ENCODE data around the gene ANKRD23. TPM values are rescaled to one million over a fixed set of nuclear protein-coding genes. Genes with fewer than 3 reads are reported as not detected.

Gene ANKRD23
- total and polyA plus RNA-seq, 7 donors: 0.69 to 5.5 (median 3.8) TPM; not detected in 1

DNA sequence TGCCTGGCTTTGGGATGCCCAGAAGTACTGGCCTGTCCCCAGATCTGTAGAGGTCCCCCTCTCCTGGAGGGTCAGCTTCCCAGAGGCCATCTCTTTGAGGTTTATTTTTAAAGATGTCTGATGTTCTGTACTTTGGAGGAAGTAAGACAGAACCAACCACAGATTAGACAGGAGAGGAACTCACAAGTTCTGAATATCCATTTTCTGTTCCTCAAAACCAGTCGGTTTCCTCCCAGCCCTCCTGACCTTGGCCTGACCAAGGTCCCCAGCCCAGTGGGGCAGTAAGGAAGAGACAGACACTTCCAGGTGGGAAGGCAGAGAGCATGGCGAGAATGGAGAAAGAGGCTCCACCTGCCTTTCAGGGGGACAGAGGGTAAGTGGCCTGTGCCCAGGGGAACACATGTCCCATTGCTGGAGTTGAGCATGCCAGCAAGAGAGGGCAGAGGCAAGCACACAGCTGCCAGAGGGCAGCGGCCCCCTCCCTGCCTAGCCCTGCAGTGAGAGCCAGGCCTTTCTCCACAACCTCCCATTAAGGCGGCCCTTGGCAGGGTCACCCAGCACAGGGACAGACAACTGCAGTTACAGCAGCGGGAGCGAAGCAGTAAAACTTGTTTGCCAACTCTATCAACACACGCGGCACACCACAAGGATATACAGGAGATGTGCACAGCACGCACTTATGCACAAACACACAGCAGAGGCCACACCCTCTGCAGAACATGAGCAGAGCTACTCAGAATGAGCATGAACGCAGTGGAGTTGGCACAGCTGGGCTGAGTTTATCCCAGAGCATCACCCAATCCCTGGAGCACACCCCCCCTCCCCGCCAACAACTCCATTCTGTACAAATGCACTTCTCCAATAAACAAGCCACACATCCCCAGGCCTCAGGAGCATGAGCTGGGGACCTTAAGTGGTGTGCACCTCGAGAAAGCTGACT is 44.5 kb upstream of the ANKRD23 start:
- intact Hi-C loops (cut with DNase I): no loop called here
- 9 to 49% methylated on average over 12 of the region's 12 CpGs for WGBS, 2 donors
- peak overlapping the region; percentile 75 to 91 (median 88) for H3K27ac ChIP-seq
- TF ChIP-seq POLR2A (IDR thresholded peaks at IDR 0.05): no peak
- peak in 3 of 4 donors; percentile 12 to 52 (median 46) for TF ChIP-seq POLR2AphosphoS5 (IDR thresholded peaks at IDR 0.05)
- no peak for TF ChIP-seq EP300 (IDR thresholded peaks at IDR 0.05)
- H3K4me3 ChIP-seq: peak overlapping the region in 3 of 4 donors; percentile 35 to 37 (median 37)
- H3K27me3 ChIP-seq: no peaks in the 10 kb centered on the region
- peaks cover 0 to 78% (median 72%) of the 10 kb centered on the region in 4 donors for H3K4me1 ChIP-seq
- peak; percentile 79 for DNase-seq
- H3K9me3 ChIP-seq: no peaks in the 10 kb centered on the region
- H3K36me3 ChIP-seq: no peaks in the 10 kb centered on the region

DNA sequence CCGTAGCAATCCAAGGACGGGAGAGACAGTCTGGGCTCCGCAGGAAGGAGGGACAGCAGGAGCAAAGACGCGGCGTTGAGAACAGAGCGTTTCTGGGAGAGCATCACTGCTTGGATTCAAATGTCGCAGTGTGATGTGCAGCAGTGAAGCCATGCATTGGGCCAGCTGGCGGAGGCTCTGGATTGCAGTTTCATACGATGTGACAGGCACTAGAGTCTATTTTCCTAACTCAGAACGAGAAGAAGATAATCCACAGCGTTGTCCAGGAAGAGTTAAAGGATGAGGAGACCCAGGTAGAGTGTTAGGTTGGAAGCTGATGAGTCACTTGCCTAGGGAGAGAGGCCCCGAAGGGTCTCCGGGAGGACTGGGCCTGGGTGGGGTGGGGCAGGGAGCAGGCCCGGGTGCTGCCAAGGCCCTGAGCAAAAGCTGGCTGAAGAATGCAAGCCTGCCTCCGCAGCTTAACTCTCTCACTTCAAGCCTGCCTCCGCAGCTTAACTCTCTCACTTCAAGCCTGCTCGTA is 43.7 kb upstream of the ANKRD23 start:
- Histone ChIP-seq H3K4me3 (peak overlapping the region in 3 of 4 donors; percentile 35 to 37 (median 37)), H3K36me3 (no peaks in the 10 kb centered on the region), H3K27ac (peak overlapping the region; percentile 75 to 91 (median 88)), H3K9me3 (no peaks in the 10 kb centered on the region), H3K27me3 (no peaks in the 10 kb centered on the region), H3K4me1 (peaks cover 0 to 70% (median 65%) of the 10 kb centered on the region in 4 donors)
- intact Hi-C loops (cut with DNase I): loop anchor here (1.0 kb wide), 2 partner anchors 16 to 20 kb away; no protein-coding TSS in a partner anchor
- TF ChIP-seq POLR2AphosphoS5 (IDR thresholded peaks at IDR 0.05): peak; percentile 39 to 75 (median 72)
- no peak for TF ChIP-seq POLR2A (IDR thresholded peaks at IDR 0.05)
- peak; percentile 90 for DNase-seq
- WGBS, 2 donors: 66 to 71% methylated on average over 18 of the region's 18 CpGs

DNA sequence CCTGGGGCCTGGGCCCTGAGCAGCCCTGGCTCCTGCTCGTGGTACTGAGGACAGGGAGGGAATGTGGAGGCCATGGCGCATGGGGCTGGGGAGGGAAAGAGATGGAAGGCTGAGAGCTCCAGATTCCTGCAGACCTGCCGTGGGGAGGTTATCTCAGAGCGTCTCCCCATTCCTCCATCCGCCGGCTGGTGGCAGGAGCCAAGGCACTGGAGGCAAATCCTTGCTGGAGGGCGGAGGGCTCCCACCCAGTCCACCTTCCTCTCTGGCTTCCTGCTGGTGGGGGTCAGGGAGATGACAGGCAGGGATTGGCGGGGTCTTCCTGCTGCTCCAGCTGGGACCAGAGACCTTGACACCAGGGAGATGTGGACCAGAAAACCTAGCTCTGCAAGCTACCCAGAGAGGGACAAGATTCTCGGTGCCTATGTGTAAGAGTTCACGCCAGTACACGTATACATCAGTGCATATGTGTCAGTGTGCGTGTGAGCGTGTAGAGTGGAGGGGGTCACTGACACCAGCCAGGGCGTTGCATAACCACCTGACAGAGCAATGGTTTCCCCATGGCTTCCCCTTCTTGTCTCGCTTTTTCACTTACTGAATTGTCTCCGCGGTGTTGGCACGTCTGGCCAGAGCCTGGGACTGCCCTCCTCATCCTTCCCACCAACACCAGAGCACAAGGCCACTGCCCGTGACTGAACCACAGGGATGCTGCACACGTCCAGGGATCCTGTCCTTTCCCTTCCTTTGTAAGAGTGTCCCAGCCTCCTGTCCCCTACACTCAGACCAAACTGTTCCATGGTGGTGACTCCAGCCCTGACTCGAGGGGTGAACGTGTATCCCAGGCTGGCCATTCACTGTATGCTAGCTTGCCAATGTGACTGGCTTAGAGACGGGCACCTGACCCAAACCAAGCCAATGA is 41.9 kb upstream of the ANKRD23 start:
- Histone ChIP-seq H3K27me3 (no peaks in the 10 kb centered on the region), H3K36me3 (no peaks in the 10 kb centered on the region), H3K4me3 (no peak overlapping the region), H3K4me1 (peaks cover 0 to 51% (median 47%) of the 10 kb centered on the region in 4 donors), H3K27ac (peak overlapping the region; percentile 75 to 91 (median 88)), H3K9me3 (no peaks in the 10 kb centered on the region)
- DNase-seq: no peak
- 91 to 93% methylated on average over 23 of the region's 23 CpGs for WGBS, 2 donors
- intact Hi-C loops (cut with DNase I): no loop called here
- TF ChIP-seq, protein P1, sequence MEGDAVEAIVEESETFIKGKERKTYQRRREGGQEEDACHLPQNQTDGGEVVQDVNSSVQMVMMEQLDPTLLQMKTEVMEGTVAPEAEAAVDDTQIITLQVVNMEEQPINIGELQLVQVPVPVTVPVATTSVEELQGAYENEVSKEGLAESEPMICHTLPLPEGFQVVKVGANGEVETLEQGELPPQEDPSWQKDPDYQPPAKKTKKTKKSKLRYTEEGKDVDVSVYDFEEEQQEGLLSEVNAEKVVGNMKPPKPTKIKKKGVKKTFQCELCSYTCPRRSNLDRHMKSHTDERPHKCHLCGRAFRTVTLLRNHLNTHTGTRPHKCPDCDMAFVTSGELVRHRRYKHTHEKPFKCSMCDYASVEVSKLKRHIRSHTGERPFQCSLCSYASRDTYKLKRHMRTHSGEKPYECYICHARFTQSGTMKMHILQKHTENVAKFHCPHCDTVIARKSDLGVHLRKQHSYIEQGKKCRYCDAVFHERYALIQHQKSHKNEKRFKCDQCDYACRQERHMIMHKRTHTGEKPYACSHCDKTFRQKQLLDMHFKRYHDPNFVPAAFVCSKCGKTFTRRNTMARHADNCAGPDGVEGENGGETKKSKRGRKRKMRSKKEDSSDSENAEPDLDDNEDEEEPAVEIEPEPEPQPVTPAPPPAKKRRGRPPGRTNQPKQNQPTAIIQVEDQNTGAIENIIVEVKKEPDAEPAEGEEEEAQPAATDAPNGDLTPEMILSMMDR (IDR thresholded peaks at IDR 0.05): no peak
- TF ChIP-seq POLR2A (IDR thresholded peaks at IDR 0.05) (no peak), EP300 (IDR thresholded peaks at IDR 0.05) (no peak), POLR2AphosphoS5 (IDR thresholded peaks at IDR 0.05) (no peak)

DNA sequence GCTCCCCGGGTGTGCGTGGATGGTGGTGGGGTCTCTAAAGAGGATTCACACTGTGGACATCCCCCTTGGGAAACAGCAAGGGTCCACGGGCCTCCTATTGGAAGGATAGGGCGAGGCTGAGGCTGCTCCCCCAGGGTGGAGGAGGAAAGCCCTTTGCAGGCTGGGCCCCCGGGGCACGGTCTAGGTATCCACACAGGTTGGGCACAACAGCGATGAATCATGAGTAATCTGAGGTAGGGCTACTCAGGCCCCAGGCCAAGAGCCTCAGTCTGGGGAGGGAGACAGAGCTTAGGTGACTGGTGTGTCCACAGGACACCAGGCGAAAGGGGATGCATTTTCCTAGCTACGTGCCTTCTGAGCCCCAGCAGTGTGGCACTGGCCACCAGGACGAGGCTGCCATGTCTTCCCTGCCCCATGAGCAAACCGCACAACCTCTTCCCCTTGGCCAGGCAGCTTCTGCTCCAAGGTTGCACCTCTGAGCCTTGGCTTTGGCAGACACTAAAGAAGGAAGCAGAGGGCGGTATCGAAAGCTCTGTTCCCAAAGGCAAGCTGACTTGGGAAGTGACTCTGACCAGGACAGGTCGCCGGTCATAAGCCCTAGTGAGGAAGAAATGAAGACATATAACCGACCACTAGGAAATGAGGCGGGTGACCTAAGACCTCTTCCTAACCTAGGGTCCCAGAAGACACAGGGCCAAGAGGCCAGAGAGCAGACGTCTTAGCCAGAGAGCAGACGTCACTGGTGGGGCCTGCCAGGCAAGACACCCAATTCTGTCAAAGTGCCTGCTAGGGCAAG is 40.7 kb upstream of the ANKRD23 start:
- Histone ChIP-seq H3K4me1 (peaks cover 0 to 46% (median 38%) of the 10 kb centered on the region in 4 donors), H3K36me3 (no peaks in the 10 kb centered on the region), H3K27me3 (no peaks in the 10 kb centered on the region), H3K27ac (peak overlapping the region in 3 of 4 donors; percentile 87 to 91 (median 89)), H3K9me3 (no peaks in the 10 kb centered on the region), H3K4me3 (no peak overlapping the region)
- no peak for TF ChIP-seq POLR2AphosphoS5 (IDR thresholded peaks at IDR 0.05)
- no peak for TF ChIP-seq POLR2A (IDR thresholded peaks at IDR 0.05)
- TF ChIP-seq, protein P1 (IDR thresholded peaks at IDR 0.05): no peak
- no peak for TF ChIP-seq EP300 (IDR thresholded peaks at IDR 0.05)
- WGBS, 2 donors: 89 to 91% methylated on average over 19 of the region's 19 CpGs
- intact Hi-C loops (cut with DNase I): no loop called here
- no peak for DNase-seq

DNA sequence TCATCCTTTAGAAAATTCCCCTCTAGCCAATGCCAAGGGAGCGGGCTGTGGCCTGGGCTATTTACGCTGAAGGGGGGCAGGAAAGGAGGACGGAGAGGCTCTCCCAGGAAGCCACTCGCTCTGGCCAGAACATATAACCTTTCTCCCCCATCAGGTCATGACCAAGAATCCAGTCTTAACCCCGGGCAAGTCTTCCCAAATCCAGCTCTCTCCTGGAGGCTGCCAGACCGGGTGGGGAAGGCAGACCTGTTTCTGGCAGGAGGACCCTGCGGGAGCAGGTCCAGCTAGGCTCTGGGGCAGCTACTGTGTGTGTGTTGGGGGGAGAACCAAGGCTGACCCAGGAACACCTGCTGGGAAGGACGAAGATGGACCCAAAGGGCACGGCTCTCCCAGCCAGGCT is 39.5 kb upstream of the ANKRD23 start:
- intact Hi-C loops (cut with DNase I): no loop called here
- H3K36me3 ChIP-seq: no peaks in the 10 kb centered on the region
- peaks cover 0 to 36% (median 27%) of the 10 kb centered on the region in 4 donors for H3K4me1 ChIP-seq
- H3K27ac ChIP-seq: no peak overlapping the region
- H3K4me3 ChIP-seq: no peak overlapping the region
- TF ChIP-seq, protein P1 (IDR thresholded peaks at IDR 0.05): no peak
- TF ChIP-seq EP300 (IDR thresholded peaks at IDR 0.05) (no peak), POLR2A (IDR thresholded peaks at IDR 0.05) (no peak), POLR2AphosphoS5 (IDR thresholded peaks at IDR 0.05) (no peak)
- no peaks in the 10 kb centered on the region for H3K27me3 ChIP-seq
- no peaks in the 10 kb centered on the region for H3K9me3 ChIP-seq
- 87 to 90% methylated on average over 9 of the region's 9 CpGs for WGBS, 2 donors
- no peak for DNase-seq

Data from sigmoid colon (tissue), 7 donors.